DMS79 treated with DMSO at 0.1 percent for 48 hours (cell line): ENCODE data around the gene RWDD4.

Experiments
- DNase-seq: peaks from one replicate; lab custom pipeline; 2025; lab: John Stamatoyannopoulos, UW

Gene RWDD4

GRCh38 chr4:183659029-183659871, at the start of gene RWDD4, which contains the start of gene TRAPPC11:
TSS of gene RWDD4 (minus strand) at chr4:183659185. CDS start at chr4:183658952, 233 bp downstream.
TSS of gene TRAPPC11 (plus strand) at chr4:183659293. CDS start at chr4:183663868, 4,575 bp downstream.
- peak; percentile 82 for DNase-seq

- DNase-seq, result no peak
These were observed 43.5 kb upstream of the RWDD4 start for GRCh38 chr4:183702492-183702891.

DNA sequence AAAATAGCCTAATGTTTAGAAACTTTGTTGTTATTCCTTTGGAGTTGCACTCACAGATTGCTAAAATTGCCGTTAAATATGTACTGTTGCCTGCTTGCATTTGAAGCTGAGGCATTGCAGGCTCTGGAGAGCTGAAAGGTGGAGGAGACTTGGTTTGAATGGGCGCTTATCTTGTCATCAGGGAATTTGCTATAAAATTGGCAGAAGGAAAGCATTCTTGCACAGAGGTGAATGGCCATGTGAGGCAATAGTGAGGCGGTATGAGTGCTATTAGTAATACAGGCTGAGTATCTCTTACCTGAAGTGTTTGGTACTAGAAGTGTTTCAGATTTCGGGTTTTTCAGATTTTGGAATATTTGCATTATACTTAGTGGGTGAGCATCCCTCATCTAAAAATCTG, 41.4 kb upstream of the RWDD4 start:
- DNase-seq, result no peak

GRCh38 chr4:183698909-183699308, 39.9 kb upstream of the RWDD4 start:
- no peak for DNase-seq

- no peak for DNase-seq
These were observed 32.9 kb upstream of the RWDD4 start for GRCh38 chr4:183691897-183692296.

- no peak for DNase-seq
These were observed 32.0 kb upstream of the RWDD4 start for GRCh38 chr4:183691006-183691405.

DNA sequence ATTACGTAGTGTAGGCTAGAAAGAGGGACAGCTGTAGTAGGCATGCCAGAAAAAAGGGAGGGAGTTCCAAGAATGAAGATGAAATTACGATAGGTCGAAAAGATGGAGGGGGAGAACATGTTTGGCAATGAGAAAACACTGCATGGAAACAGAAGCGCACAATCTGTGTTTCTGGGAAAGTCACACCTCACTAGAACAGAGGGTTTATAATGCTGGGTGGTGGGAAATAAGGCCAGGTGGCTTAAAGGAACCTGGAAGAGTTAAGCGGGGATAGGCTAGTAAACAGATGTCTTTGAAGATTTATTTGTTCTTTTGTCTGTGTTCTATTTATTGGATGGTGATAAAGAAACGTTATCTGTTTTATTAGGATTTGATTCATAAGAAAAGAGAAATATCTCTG, 29.2 kb upstream of the RWDD4 start:
- no peak for DNase-seq

GRCh38 chr4:183686461-183686860, 27.5 kb upstream of the RWDD4 start:
- DNase-seq, result no peak

GRCh38 chr4:183681119-183681518, 22.1 kb upstream of the RWDD4 start:
- no peak for DNase-seq

- DNase-seq, result no peak
These were observed 16.6 kb upstream of the RWDD4 start for GRCh38 chr4:183675625-183676024.

DNA sequence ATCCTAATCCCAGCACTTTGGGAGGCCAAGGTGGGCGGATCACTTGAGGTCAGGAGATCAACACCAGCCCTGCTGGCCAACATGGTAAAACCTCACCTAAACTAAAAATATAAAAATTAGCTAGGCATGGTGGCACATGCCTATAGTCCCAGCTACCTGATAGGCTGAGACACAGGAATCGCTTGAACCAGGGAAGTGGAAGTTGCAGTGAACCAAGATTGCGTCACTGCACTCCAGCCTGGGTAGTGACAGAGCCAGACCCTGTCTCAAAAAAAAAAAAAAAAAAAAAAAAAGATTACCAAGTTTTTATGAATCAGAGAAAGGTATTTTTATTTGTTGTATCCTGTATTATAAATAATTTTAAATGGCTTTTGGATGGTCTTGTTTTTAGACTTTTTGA, 15.2 kb upstream of the RWDD4 start:
- no peak for DNase-seq

DNA sequence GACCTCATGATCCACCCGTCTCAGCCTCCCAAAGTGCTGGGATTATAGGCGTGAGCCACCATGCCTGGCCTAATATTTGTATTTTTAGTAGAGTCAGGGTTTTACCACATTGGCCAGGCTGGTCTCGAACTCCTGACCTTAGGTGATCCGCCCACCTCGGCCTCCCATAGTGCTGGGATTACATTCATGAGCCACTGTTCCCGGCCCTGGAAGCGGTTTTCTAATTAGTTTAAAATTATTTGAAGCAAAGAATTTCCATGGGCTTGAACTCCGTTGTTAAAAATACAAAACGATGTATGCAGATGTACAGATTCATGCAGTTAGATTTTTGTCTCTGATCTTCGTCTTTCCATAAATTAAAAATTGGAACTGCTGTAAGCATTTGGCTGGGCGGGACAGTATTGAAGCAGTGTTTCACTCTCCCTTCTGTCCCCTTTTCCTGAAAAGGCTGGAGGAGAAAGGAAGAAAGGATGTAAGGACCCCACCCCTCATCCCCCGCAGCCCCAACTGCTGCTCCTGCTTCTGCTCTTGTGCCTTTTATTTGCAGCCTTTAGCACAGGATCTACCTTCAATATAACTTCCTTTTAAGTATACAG, 12.1 kb upstream of the RWDD4 start:
- no peak for DNase-seq

DNA sequence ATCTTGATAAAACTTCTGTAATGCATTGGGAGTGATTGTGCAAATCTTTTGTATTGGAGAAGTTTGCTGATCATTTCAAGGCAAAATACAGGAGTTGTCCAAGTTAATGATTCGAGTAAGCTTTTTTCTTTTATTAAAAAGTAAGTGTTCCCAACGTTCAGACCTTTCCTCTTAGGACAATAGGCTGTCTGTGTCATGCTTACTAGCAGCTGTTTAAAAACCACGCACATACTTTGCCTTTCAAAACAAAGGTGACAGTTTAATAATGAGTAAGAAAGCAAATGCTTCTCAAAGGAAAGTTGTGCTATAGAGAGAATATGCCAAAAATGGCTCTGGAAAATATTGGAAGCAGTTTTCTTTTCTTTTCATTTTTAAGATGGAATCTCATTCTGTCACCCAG, 11.3 kb upstream of the RWDD4 start:
- DNase-seq, result no peak

DNA sequence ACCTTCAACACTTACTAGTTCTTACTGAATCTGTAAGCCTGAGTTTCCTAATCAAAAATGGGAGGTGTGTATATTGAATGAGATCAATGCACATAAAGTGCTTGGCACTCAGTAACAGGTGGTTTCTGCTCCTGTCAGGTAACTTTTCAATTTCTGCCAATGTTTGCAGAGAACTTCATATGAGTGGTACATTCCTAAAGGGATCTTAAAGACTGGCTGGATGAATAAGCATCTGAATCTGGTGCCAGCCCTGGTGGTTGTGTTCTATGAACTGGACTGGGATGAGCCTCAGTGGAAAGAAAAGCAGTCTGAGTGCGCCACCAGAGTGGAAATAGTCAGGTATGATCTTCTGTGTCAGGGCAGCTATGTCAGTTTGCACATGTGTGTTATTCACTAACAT, 7.1 kb upstream of the RWDD4 start:
- DNase-seq, result no peak

DNA sequence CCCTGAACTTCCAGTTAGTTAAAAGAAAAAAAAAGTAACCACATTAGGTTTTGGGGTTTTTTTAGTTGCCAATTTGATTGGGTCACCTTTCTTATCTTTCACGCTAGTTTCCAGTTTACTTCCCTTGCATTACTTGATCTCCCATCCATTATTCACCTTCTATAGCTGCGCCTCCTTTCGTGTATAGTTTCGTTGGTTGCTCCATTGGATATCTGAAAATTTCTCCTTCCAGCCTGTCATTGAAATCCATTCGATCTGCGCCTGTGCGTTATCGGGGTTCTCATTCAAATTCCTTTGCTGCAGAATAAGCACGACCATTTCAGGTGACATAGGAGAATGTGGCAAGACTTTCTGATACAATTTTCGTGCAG, 872 bp upstream of the RWDD4 start:
- peak; percentile 5 for DNase-seq

- DNase-seq, result peak; percentile 1
These were observed 490 bp downstream of the RWDD4 start for GRCh38 chr4:183658362-183659028.

- no peak for DNase-seq
These were observed 1.4 kb downstream of the RWDD4 start for GRCh38 chr4:183657564-183657963.

DNA sequence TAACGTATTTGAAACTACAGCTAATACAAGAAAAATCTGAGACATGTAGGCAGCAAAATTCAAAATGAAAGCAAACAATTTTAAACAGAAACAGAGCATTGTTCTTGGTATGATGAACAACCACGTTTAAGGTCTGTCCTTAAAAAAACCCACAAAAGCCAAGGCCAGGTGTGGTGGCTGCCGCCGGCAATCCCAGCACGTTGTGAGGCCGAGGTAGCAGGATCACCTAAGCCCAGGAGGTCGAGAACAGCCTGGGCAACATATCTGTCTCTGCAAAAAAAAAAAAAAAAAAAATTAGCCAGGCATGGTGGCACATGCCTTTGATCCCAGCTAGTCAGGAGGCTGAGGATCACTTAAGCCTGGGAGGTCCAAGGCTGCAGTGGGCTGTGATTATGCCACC, 13.7 kb downstream of the RWDD4 start:
- DNase-seq, result no peak

DNA sequence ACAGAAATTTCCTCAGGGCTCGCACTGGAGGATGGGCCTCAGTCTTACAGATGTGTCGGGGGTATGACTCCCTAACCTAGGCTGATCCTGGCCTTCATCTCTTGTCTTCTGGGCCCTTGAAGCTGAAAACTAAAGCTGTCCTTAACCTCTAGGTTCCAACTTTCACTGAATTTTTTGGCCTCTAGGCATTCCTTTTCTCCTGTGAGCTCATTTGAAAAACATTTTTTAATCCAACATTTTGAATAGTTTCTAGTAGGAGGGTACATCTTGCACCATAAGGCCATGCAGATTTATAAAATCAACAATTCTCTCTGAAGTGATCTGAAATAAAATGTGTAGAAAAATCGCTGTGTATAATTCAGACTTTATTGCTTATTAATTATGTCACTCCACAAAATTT, 19.7 kb downstream of the RWDD4 start:
- no peak for DNase-seq

GRCh38 chr4:183638436-183638835, 20.5 kb downstream of the RWDD4 start:
- no peak for DNase-seq

- DNase-seq, result no peak
These were observed 21.5 kb downstream of the RWDD4 start for GRCh38 chr4:183637461-183637860.

DNA sequence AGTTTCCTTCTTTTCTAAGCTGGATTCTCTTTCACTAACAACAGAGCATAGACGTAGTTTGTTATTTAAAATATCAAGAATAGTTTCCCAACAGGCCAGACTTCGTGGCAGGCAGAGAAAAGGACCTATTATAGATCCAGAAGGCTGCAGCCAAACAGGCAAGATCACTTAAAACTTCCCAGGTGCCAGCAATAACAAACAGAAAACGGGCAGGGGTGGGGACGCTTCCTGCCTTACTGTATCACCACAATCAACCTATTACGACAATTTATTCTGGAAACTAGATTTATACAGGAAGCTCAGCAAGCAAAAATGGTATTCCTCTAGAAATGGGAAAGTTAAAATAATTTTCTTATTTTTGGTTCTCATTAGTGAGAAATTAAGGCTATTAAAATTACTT, 22.1 kb downstream of the RWDD4 start:
- no peak for DNase-seq

- DNase-seq, result no peak
These were observed 22.5 kb downstream of the RWDD4 start for GRCh38 chr4:183636503-183636902.
